ENCODE measurements around the gene RBPJ.

The RBPJ gene

GRCh38 chr4:26321373-26322221 is 783 bp downstream of the RBPJ start:
- Histone ChIP-seq H3K4me1 (ENCODE audit: control insufficient read depth, insufficient read depth, low read length) (peaks cover 3% of the 10 kb centered on the region; the same call in 1 of the 2 replicates), H3K9me3 (ENCODE audit: control insufficient read depth, insufficient read depth, low read length) (no peaks in the 10 kb centered on the region), H3K27me3 (ENCODE audit: control insufficient read depth, insufficient read depth, low read length) (no peaks in the 10 kb centered on the region), H3K4me3 (ENCODE audit: low read length) (peak overlapping the region; percentile 81), H3K27ac (ENCODE audit: low read length) (no peak overlapping the region), H3K36me3 (ENCODE audit: control insufficient read depth, insufficient read depth, low read length) (no peaks in the 10 kb centered on the region)
- DNase-seq (ENCODE audit: low read depth, low spot score), result no peak
- no CpG with 5 or more reads among the region's 52 CpGs for WGBS (ENCODE audit: insufficient coverage, insufficient read length)

GRCh38 chr4:26322346-26322745 is 1.5 kb downstream of the RBPJ start:
- Histone ChIP-seq H3K4me1 (ENCODE audit: control insufficient read depth, insufficient read depth, low read length) (peaks cover 4% of the 10 kb centered on the region; the same call in 1 of the 2 replicates), H3K4me3 (ENCODE audit: low read length) (peak overlapping the region; percentile 81; the same call in 1 of the 2 replicates), H3K27me3 (ENCODE audit: control insufficient read depth, insufficient read depth, low read length) (no peaks in the 10 kb centered on the region), H3K36me3 (ENCODE audit: control insufficient read depth, insufficient read depth, low read length) (no peaks in the 10 kb centered on the region), H3K27ac (ENCODE audit: low read length) (no peak overlapping the region), H3K9me3 (ENCODE audit: control insufficient read depth, insufficient read depth, low read length) (no peaks in the 10 kb centered on the region)
- DNase-seq (ENCODE audit: low read depth, low spot score), result no peak
- WGBS (ENCODE audit: insufficient coverage, insufficient read length), result no CpG with 5 or more reads among the region's 7 CpGs

- no CpG with 5 or more reads among the region's 2 CpGs for WGBS (ENCODE audit: insufficient coverage, insufficient read length)
- H3K4me3 ChIP-seq (ENCODE audit: low read length), result no peak overlapping the region
- no peak for DNase-seq (ENCODE audit: low read depth, low spot score)
Measured at GRCh38 chr4:26323821-26324220, 3.0 kb downstream of the RBPJ start.

GRCh38 chr4:26325191-26325590 is 4.4 kb downstream of the RBPJ start:
- peaks cover 2% of the 10 kb centered on the region; the same call in 1 of the 2 replicates for H3K4me1 ChIP-seq (ENCODE audit: control insufficient read depth, insufficient read depth, low read length)
- WGBS (ENCODE audit: insufficient coverage, insufficient read length), result no CpG with 5 or more reads among the region's 3 CpGs
- H3K27me3 ChIP-seq (ENCODE audit: control insufficient read depth, insufficient read depth, low read length), result no peaks in the 10 kb centered on the region
- no peaks in the 10 kb centered on the region for H3K36me3 ChIP-seq (ENCODE audit: control insufficient read depth, insufficient read depth, low read length)
- H3K27ac ChIP-seq (ENCODE audit: low read length), result no peak overlapping the region
- no peak for DNase-seq (ENCODE audit: low read depth, low spot score)
- H3K4me3 ChIP-seq (ENCODE audit: low read length), result no peak overlapping the region
- no peaks in the 10 kb centered on the region for H3K9me3 ChIP-seq (ENCODE audit: control insufficient read depth, insufficient read depth, low read length)

More at GRCh38 chr4:26323821-26324220, 3.0 kb downstream of the RBPJ start:
- H3K36me3 ChIP-seq (ENCODE audit: control insufficient read depth, insufficient read depth, low read length), result no peaks in the 10 kb centered on the region
- H3K9me3 ChIP-seq (ENCODE audit: control insufficient read depth, insufficient read depth, low read length), result no peaks in the 10 kb centered on the region
- peaks cover 2% of the 10 kb centered on the region; the same call in 1 of the 2 replicates for H3K4me1 ChIP-seq (ENCODE audit: control insufficient read depth, insufficient read depth, low read length)
- no peaks in the 10 kb centered on the region for H3K27me3 ChIP-seq (ENCODE audit: control insufficient read depth, insufficient read depth, low read length)
- H3K27ac ChIP-seq (ENCODE audit: low read length), result no peak overlapping the region

GRCh38 chr4:26326791-26327190 is 6.0 kb downstream of the RBPJ start:
- peaks cover 4% of the 10 kb centered on the region; the same call in 1 of the 2 replicates for H3K4me1 ChIP-seq (ENCODE audit: control insufficient read depth, insufficient read depth, low read length)
- WGBS (ENCODE audit: insufficient coverage, insufficient read length), result no CpG with 5 or more reads among the region's 2 CpGs

GRCh38 chr4:26330186-26330787 is 9.5 kb downstream of the RBPJ start:
- no peak overlapping the region for H3K4me3 ChIP-seq (ENCODE audit: low read length)
- no peaks in the 10 kb centered on the region for H3K9me3 ChIP-seq (ENCODE audit: control insufficient read depth, insufficient read depth, low read length)
- peaks cover 2% of the 10 kb centered on the region; the same call in 1 of the 2 replicates for H3K4me1 ChIP-seq (ENCODE audit: control insufficient read depth, insufficient read depth, low read length)
- 100% methylated on average over 2 of the region's 4 CpGs for WGBS (ENCODE audit: insufficient coverage, insufficient read length)
- H3K27ac ChIP-seq (ENCODE audit: low read length), result no peak overlapping the region
- H3K36me3 ChIP-seq (ENCODE audit: control insufficient read depth, insufficient read depth, low read length), result no peaks in the 10 kb centered on the region
- no peaks in the 10 kb centered on the region for H3K27me3 ChIP-seq (ENCODE audit: control insufficient read depth, insufficient read depth, low read length)
- DNase-seq (ENCODE audit: low read depth, low spot score), result no peak

More at GRCh38 chr4:26326791-26327190, 6.0 kb downstream of the RBPJ start:
- no peak for DNase-seq (ENCODE audit: low read depth, low spot score)
- H3K27ac ChIP-seq (ENCODE audit: low read length), result no peak overlapping the region
- H3K36me3 ChIP-seq (ENCODE audit: control insufficient read depth, insufficient read depth, low read length), result no peaks in the 10 kb centered on the region
- no peaks in the 10 kb centered on the region for H3K27me3 ChIP-seq (ENCODE audit: control insufficient read depth, insufficient read depth, low read length)
- H3K4me3 ChIP-seq (ENCODE audit: low read length), result no peak overlapping the region
- H3K9me3 ChIP-seq (ENCODE audit: control insufficient read depth, insufficient read depth, low read length), result no peaks in the 10 kb centered on the region

- Histone ChIP-seq H3K4me1 (ENCODE audit: control insufficient read depth, insufficient read depth, low read length) (peaks cover 2% of the 10 kb centered on the region; the same call in 1 of the 2 replicates), H3K36me3 (ENCODE audit: control insufficient read depth, insufficient read depth, low read length) (no peaks in the 10 kb centered on the region), H3K27ac (ENCODE audit: low read length) (no peak overlapping the region), H3K4me3 (ENCODE audit: low read length) (no peak overlapping the region), H3K9me3 (ENCODE audit: control insufficient read depth, insufficient read depth, low read length) (no peaks in the 10 kb centered on the region), H3K27me3 (ENCODE audit: control insufficient read depth, insufficient read depth, low read length) (no peaks in the 10 kb centered on the region)
- no peak for DNase-seq (ENCODE audit: low read depth, low spot score)
- no CpG with 5 or more reads among the region's 6 CpGs for WGBS (ENCODE audit: insufficient coverage, insufficient read length)
Measured at GRCh38 chr4:26330946-26331345, 10.1 kb downstream of the RBPJ start.

GRCh38 chr4:26331380-26331950 is 10.7 kb downstream of the RBPJ start:
- H3K4me3 ChIP-seq (ENCODE audit: low read length), result no peak overlapping the region
- H3K4me1 ChIP-seq (ENCODE audit: control insufficient read depth, insufficient read depth, low read length), result peaks cover 2% of the 10 kb centered on the region; the same call in 1 of the 2 replicates
- DNase-seq (ENCODE audit: low read depth, low spot score), result no peak
- H3K27ac ChIP-seq (ENCODE audit: low read length), result no peak overlapping the region
- no peaks in the 10 kb centered on the region for H3K36me3 ChIP-seq (ENCODE audit: control insufficient read depth, insufficient read depth, low read length)
- WGBS (ENCODE audit: insufficient coverage, insufficient read length), result no CpG with 5 or more reads among the region's 7 CpGs
- no peaks in the 10 kb centered on the region for H3K9me3 ChIP-seq (ENCODE audit: control insufficient read depth, insufficient read depth, low read length)
- no peaks in the 10 kb centered on the region for H3K27me3 ChIP-seq (ENCODE audit: control insufficient read depth, insufficient read depth, low read length)

- H3K9me3 ChIP-seq (ENCODE audit: control insufficient read depth, insufficient read depth, low read length), result no peaks in the 10 kb centered on the region
- no peaks in the 10 kb centered on the region for H3K27me3 ChIP-seq (ENCODE audit: control insufficient read depth, insufficient read depth, low read length)
- WGBS (ENCODE audit: insufficient coverage, insufficient read length), result no CpG with 5 or more reads among the region's 3 CpGs
- H3K4me3 ChIP-seq (ENCODE audit: low read length), result no peak overlapping the region
- peaks cover 1% of the 10 kb centered on the region for H3K4me1 ChIP-seq (ENCODE audit: control insufficient read depth, insufficient read depth, low read length)
- no peak for DNase-seq (ENCODE audit: low read depth, low spot score)
- no peaks in the 10 kb centered on the region for H3K36me3 ChIP-seq (ENCODE audit: control insufficient read depth, insufficient read depth, low read length)
- no peak overlapping the region for H3K27ac ChIP-seq (ENCODE audit: low read length)
Measured at GRCh38 chr4:26334366-26334765, 13.6 kb downstream of the RBPJ start.

- Histone ChIP-seq H3K27ac (ENCODE audit: low read length) (no peak overlapping the region), H3K36me3 (ENCODE audit: control insufficient read depth, insufficient read depth, low read length) (no peaks in the 10 kb centered on the region), H3K4me3 (ENCODE audit: low read length) (no peak overlapping the region), H3K4me1 (ENCODE audit: control insufficient read depth, insufficient read depth, low read length) (peaks cover 1% of the 10 kb centered on the region), H3K27me3 (ENCODE audit: control insufficient read depth, insufficient read depth, low read length) (no peaks in the 10 kb centered on the region), H3K9me3 (ENCODE audit: control insufficient read depth, insufficient read depth, low read length) (no peaks in the 10 kb centered on the region)
- no peak for DNase-seq (ENCODE audit: low read depth, low spot score)
- no CpG with 5 or more reads among the region's 2 CpGs for WGBS (ENCODE audit: insufficient coverage, insufficient read length)
Measured at GRCh38 chr4:26337612-26338011, 16.8 kb downstream of the RBPJ start.
